GM19043 (cell line): ENCODE data around the gene AGAP3.
A peak's percentile ranks its signal among the peaks of the same experiment; 100 is the strongest.

Source experiments
- ATAC-seq: cut with Tn5 transposase; IDR thresholded peaks from one replicate; pipeline ENCODE4 v1.9.1; 2021; ENCODE audit warnings: low read depth; ENCODE audit not compliant: unreplicated experiment

The AGAP3 gene

DNA sequence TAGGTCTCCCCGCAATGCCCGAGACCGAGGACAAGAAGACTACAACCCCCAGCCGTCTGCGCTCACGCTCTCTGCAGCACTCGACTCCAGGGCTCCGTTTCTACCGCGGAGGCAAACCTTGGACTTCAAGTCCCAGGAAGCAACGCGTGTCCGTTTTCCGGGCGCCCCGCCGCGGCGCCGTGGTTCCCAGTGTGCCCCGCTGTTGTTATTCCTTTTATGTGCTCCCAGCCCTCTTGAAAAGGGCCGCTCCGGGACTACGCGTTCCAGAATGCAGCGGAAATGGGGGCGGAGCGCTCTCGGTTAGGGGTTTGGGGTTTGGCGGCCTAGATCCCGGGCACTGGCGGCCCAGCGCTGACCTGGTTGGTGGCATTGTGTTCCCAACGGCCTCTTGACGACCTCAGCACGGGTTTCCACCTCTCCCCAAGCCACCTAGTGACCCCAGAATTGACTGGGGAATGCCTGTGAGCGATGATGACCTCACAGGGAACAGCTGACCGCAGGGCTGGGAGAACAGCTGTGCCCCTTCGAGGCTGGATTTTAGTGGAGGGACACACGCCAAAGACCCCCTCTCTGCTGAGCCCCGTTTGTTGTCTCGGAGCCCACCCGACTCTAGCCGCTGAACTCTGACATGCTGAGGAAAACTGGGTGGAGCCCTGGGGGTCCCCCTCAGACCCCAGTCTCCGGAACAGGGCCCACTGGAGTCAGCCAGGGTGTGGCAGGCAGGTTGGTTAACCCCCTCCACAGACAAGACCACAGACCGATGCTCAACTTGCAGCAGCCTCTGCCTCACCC is 28.1 kb upstream of the AGAP3 start:
- ATAC-seq: peak; percentile 89

GRCh38 chr7:151058781-151059366 is 27.4 kb upstream of the AGAP3 start:
- ATAC-seq: no peak

DNA sequence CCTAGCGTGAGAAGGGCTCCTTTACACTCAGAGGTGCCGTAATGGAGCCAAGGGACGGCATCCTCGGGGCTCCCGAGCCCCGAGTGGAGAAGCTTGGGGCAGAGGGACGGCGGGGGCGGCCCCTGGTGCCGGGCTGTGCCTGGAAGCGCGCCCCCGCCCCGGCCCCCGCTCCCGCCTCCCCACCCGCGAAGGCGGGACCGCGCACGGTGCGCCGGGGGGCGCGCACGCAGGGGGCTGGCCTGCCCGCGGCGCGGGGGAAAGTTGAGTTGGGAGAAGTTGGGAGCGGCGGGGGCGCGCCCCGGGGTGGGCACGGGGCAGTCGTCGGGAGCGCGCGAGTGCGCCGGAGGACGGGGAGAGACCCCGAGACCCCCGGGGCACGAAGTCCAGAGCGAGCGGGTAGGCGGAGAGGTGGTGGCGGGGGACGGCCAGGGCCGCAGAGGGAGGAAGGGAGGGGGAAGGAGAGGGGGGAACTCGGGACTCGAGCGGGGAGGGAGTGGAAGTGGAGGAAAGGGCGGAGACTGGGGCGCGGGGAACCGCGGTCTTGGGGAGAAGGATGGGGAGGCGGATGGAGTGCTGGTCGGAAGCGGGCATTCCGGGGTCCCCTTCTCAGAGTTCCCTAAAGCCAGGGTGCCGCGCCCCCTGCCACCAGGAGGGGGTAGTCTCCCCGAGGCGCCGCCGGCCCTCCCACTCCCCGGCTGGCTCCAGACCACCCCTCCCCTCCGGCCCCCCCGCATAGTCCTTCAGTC is 26.7 kb upstream of the AGAP3 start, which contains the start of gene SLC4A2:
Gene SLC4A2 (plus strand): TSS at position 223 of the 746 bp plus-strand sequence. CDS start 2,399 bp downstream, outside the sequence.
- ATAC-seq: peak; percentile 19

DNA sequence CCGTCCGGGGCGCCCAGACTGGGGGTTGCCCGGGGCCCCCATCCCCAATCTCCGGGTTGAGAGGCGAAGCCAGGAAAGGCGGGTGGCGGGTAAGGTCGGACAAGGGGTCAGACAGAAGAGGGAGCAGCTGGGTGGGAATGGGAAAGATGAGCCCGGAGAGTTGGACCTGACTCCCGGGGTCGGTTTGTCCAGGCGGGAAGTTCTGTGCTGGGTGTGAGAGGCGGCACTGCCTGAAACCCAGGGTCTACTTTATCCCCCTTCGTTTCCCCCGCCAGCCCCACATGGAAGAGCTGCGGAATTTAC is 26.2 kb upstream of the AGAP3 start:
- ATAC-seq: no peak

DNA sequence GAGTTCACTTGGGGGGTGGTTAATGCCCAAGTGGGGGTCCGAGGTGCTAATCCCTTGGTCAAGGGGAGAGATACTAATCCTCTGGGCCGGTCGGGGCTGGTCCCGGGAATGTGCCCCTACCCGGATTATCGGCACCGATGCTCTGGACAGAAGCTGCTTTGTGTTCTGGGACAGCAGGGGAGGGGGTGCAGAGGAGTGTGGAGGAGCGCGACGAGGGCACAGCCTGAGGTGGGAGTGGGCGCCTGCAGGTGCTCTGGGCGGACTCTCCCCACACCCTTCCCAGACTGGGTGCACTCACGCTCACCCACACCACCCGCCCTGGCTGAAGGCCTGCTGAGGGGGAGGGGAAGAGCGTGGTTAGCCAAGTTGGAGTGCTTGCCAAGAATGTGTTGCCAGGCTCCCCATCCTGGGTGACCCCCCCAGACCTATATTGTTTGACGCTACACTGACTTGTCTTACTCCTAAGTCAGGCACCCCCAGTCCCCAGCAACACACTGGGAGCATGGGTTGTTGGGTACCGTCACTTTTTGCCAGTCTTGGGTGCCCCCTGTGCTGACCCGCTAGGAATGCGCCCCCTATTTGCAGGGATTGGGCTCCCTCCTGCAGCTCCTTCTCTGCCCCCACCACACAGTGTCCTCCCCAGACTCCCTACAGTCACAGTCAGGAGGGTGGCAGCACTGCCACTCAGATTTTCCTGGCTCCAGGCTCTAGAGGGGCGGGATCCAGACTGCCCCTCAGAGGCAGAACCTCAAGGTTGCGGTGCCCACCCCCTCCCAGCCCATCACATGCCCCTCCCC is 25.7 kb upstream of the AGAP3 start:
- ATAC-seq: no peak

DNA sequence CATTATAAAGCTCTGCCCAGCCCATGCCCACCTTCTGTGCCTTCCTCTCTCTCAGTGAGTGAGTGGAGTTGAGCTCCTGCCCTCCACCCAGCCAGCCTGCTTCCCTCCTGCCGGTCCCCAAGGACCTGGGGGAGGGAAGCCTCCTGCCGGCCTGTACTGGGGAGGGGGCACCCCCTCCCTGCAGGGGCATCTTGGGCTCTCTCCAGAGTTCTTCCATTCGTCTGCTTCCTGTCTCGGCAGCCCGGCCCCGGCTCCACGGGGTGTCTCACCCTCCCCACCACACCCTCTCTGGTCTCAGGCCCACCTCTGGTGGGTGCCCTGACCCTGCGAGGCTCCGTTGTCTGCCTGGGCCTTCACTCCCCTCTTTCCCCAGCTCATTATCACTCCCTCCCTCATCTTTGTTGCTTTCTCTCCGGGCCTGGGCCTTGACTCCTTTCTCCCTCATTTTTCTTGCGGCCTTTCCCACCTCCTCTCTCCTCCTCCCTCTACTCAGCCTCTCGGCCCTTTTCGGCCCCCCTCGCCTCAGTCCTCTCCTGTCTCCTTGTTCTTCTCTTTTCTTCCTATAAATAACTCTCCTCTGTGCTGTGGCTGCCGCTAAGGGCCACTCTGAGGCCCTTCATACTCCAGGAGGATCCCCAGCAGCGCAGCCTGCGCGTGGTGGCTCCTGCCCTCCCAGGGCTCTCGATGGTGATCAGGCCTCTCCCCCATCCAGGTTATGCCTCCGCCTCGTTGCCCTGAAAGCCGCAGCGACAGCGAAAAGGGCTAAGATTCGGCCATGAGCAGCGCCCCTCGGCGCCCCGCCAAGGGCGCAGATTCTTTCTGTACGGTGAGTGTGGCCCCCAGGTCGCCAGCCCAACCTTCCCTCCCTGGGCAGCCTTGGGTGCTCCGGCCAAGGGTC is 24.8 kb upstream of the AGAP3 start:
- no peak for ATAC-seq

DNA sequence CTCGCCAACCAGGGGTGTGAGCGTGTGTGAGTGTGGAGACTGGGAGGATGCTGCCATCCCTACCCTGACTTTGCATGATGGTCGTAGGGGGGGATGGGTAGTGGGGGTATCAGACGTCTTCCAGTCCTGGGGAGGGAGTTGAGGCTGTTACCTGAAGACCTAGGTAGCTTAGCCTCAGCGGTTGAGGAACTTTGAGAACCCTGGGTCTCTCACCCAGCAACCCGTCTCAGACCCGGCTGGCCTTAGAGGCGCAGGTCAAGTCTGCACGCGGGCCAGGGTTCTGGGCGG is 24.2 kb upstream of the AGAP3 start:
- ATAC-seq: no peak

- no peak for ATAC-seq
Measured at GRCh38 chr7:151062399-151063211, 23.7 kb upstream of the AGAP3 start.

GRCh38 chr7:151063212-151063561 is 23.1 kb upstream of the AGAP3 start:
- ATAC-seq: no peak

GRCh38 chr7:151064454-151064853 is 21.8 kb upstream of the AGAP3 start:
- ATAC-seq: no peak

DNA sequence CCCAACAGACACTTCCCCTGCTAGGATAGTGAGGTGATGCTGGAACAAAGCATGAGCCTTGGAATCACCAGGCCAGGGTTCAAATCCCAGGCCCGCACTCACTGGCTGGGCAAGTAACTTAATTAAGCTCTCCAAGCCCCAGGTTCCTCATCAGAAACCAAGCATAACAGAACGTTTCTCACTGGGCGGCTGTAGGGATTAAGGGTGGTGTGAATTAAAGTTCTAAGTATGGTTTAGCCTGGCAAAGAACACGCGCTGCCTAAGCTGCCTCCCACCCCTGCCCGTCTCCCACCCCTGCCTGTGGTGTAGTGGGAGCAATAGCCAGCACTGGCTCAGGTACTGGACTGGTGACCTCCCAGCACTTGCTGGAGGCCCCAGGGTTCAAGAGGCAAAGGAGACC is 21.3 kb upstream of the AGAP3 start:
- no peak for ATAC-seq

DNA sequence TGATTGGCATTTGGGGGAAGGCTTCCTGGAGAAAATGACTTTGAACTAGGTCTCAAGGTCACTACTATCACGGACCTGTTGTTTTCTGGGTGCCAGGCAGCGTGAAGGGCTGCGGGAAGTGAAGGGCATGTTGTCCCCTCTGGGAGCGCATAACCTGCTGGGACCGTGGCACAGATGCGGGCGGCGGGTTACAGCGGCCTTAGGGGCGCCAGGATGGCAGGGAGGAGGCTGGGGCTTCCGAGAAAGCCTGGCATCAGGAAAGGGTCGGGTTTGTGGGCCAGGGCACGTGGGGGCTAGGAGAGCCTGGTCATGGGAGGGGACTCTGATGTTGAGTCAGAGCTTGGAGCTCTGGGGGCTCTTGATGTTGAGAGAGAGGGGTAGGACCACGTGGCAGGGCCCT is 20.8 kb upstream of the AGAP3 start:
- no peak for ATAC-seq

GRCh38 chr7:151066273-151066974 is 19.9 kb upstream of the AGAP3 start:
- ATAC-seq: no peak

GRCh38 chr7:151068069-151068773 is 18.1 kb upstream of the AGAP3 start:
- no peak for ATAC-seq

- ATAC-seq: no peak
Measured at GRCh38 chr7:151069841-151070573, 16.3 kb upstream of the AGAP3 start.

DNA sequence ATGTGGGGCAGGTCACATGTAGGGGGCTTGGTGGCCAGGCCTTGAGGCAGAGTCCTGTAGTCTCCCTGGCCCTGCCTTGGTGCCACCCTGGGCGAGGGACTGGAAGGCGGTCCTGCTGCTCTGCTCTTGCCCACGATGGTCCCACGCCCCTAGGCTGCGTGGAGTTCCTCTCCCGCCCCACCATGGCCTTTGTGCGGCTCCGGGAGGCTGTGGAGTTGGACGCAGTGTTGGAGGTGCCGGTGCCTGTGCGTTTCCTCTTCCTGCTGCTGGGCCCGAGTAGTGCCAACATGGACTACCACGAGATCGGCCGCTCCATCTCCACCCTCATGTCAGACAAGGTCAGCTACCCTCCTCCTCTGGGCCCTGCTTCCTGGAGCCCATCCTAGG is 15.7 kb upstream of the AGAP3 start:
- ATAC-seq: no peak

GRCh38 chr7:151071032-151071866 is 15.0 kb upstream of the AGAP3 start:
- ATAC-seq: no peak
